Skeletal muscle cell (primary cell): ENCODE data around the gene FAM171A2.
"Not testable (repeated sequence)": the region's sequence is repeated elsewhere in the genome, so short reads cannot be mapped to it uniquely, and the experiment has no call there.

Experiments used
- DNase-seq: peaks from one replicate; pipeline ENCODE4 v3.0.0-alpha.2; 2010; ENCODE audit warnings: low read depth
- H3K4me3 ChIP-seq: 2 replicates; pipeline ENCODE4 v1.5.1; 2011; ENCODE audit warnings: low read depth, mild to moderate bottlenecking, control low read depth, low read length, moderate library complexity

FAM171A2 gene

GRCh38 chr17:44384281-44384822 is 20.7 kb upstream of the FAM171A2 start:
- no peak overlapping the region for H3K4me3 ChIP-seq
- no peak for DNase-seq

- no peak overlapping the region for H3K4me3 ChIP-seq
- no peak for DNase-seq
Measured at GRCh38 chr17:44383861-44384260, 20.2 kb upstream of the FAM171A2 start.

- no peak for DNase-seq
- H3K4me3 ChIP-seq, result no peak overlapping the region
Measured at GRCh38 chr17:44383363-44383762, 19.7 kb upstream of the FAM171A2 start.

- no peak for DNase-seq
Measured at GRCh38 chr17:44382917-44383316, 19.3 kb upstream of the FAM171A2 start.

GRCh38 chr17:44381810-44382305 is 18.2 kb upstream of the FAM171A2 start:
- H3K4me3 ChIP-seq, result no peak overlapping the region
- no peak for DNase-seq

More at GRCh38 chr17:44382917-44383316, 19.3 kb upstream of the FAM171A2 start:
- no peak overlapping the region for H3K4me3 ChIP-seq

- no peak overlapping the region for H3K4me3 ChIP-seq
- no peak for DNase-seq
Measured at GRCh38 chr17:44380767-44381166, 17.1 kb upstream of the FAM171A2 start.

GRCh38 chr17:44379887-44380286 is 16.2 kb upstream of the FAM171A2 start:
- no peak overlapping the region for H3K4me3 ChIP-seq
- no peak for DNase-seq

GRCh38 chr17:44378171-44378705 is 14.6 kb upstream of the FAM171A2 start:
- no peak overlapping the region for H3K4me3 ChIP-seq
- no peak for DNase-seq

GRCh38 chr17:44376779-44377178 is 13.1 kb upstream of the FAM171A2 start:
- DNase-seq, result no peak
- no peak overlapping the region for H3K4me3 ChIP-seq

- H3K4me3 ChIP-seq, result no peak overlapping the region
- no peak for DNase-seq
Measured at GRCh38 chr17:44376124-44376523, 12.5 kb upstream of the FAM171A2 start.

GRCh38 chr17:44375196-44376017 is 11.8 kb upstream of the FAM171A2 start:
- DNase-seq, result no peak
- no peak overlapping the region for H3K4me3 ChIP-seq

- H3K4me3 ChIP-seq, result no peak overlapping the region
- DNase-seq, result no peak
Measured at GRCh38 chr17:44374306-44375195, 10.9 kb upstream of the FAM171A2 start.

GRCh38 chr17:44372036-44372435 is 8.4 kb upstream of the FAM171A2 start:
- H3K4me3 ChIP-seq, result no peak overlapping the region
- no peak for DNase-seq

- DNase-seq, H3K4me3 ChIP-seq: not testable (repeated sequence)
Measured at GRCh38 chr17:44369414-44370023, 5.9 kb upstream of the FAM171A2 start.

GRCh38 chr17:44368391-44369243 is 5.0 kb upstream of the FAM171A2 start:
- not testable (repeated sequence) for DNase-seq, H3K4me3 ChIP-seq

- H3K4me3 ChIP-seq, result no peak overlapping the region
- no peak for DNase-seq
Measured at GRCh38 chr17:44367231-44367979, 3.8 kb upstream of the FAM171A2 start.

GRCh38 chr17:44365051-44365450 is 1.4 kb upstream of the FAM171A2 start:
- not testable (repeated sequence) for DNase-seq, H3K4me3 ChIP-seq
